HG02678 (cell line): ENCODE results near the gene LEPROT.
"Not testable (repeated sequence)": the region's sequence is repeated elsewhere in the genome, so short reads cannot be mapped to it uniquely, and the experiment has no call there.

Experiments
- ATAC-seq: cut with Tn5 transposase; IDR thresholded peaks from one replicate; pipeline ENCODE4 v1.9.1; 2021; ENCODE audit warnings: mild to moderate bottlenecking, moderate library complexity; ENCODE audit not compliant: unreplicated experiment

Gene LEPROT

GRCh38 chr1:65435987-65436386 lies 15.5 kb downstream of the LEPROT start:
- ATAC-seq = no peak

- ATAC-seq = no peak
Observed at GRCh38 chr1:65437616-65438015, 17.1 kb downstream of the LEPROT start.

GRCh38 chr1:65440322-65440900 lies 19.9 kb downstream of the LEPROT start:
- ATAC-seq = no peak

GRCh38 chr1:65440915-65441314 lies 20.4 kb downstream of the LEPROT start:
- no peak for ATAC-seq

GRCh38 chr1:65441464-65441863 lies 21.0 kb downstream of the LEPROT start:
- no peak for ATAC-seq

GRCh38 chr1:65442442-65442841 lies 22.0 kb downstream of the LEPROT start:
- ATAC-seq = no peak

- ATAC-seq = no peak
Observed at GRCh38 chr1:65443647-65444046, 23.2 kb downstream of the LEPROT start.

- ATAC-seq = no peak
Observed at GRCh38 chr1:65444128-65444640, 23.7 kb downstream of the LEPROT start.

GRCh38 chr1:65445837-65446236 lies 25.4 kb downstream of the LEPROT start:
- ATAC-seq = no peak

GRCh38 chr1:65449214-65449823 lies 28.9 kb downstream of the LEPROT start:
- no peak for ATAC-seq

- not testable (repeated sequence) for ATAC-seq
Observed at GRCh38 chr1:65455678-65456077, 35.2 kb downstream of the LEPROT start.

GRCh38 chr1:65456481-65456880 lies 36.0 kb downstream of the LEPROT start:
- ATAC-seq = no peak

GRCh38 chr1:65457868-65458267 lies 37.4 kb downstream of the LEPROT start:
- no peak for ATAC-seq

GRCh38 chr1:65458730-65459396 lies 38.4 kb downstream of the LEPROT start:
- no peak for ATAC-seq

GRCh38 chr1:65459397-65459768 lies 38.9 kb downstream of the LEPROT start:
- peak; percentile 72 for ATAC-seq

GRCh38 chr1:65465837-65466236 lies 45.4 kb downstream of the LEPROT start:
- not testable (repeated sequence) for ATAC-seq

GRCh38 chr1:65467536-65467935 lies 47.1 kb downstream of the LEPROT start:
- ATAC-seq = no peak

GRCh38 chr1:65469126-65469888 lies 48.8 kb downstream of the LEPROT start:
- ATAC-seq = no peak

GRCh38 chr1:65469889-65470340 lies 49.4 kb downstream of the LEPROT start:
- no peak for ATAC-seq

- ATAC-seq = no peak
Observed at GRCh38 chr1:65470766-65471165, 50.3 kb downstream of the LEPROT start.

- no peak for ATAC-seq
Observed at GRCh38 chr1:65471213-65471833, 50.9 kb downstream of the LEPROT start.
